ENCODE results near the gene PLVAP. TPM values are rescaled to one million over a fixed set of nuclear protein-coding genes. Genes with fewer than 3 reads are reported as not detected.

Gene PLVAP
- polyA plus RNA-seq, 1 donor (not counting 4 experiments of a cell fraction or from before 2014, with no cell fraction given): not detected

DNA sequence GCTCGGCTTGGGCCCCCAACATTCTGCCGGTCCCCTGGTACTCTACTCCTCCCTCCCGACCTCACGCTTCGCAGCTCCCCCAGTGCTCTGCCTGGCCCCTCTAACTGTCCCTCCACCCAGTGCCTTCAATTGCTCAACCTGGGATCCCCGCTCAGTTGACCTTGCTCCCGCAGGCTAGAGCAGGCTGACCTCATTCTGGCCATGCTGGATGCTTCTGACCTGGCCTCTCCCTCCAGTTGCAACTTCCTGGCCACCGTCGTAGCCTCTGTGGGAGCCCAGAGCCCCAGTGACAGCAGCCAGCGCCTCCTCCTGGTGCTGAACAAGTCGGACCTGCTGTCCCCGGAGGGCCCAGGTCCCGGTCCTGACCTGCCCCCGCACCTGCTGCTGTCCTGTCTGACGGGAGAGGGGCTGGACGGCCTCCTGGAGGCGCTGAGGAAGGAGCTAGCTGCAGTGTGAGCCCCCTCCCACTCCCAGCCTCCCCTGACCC, 36.2 kb downstream of the PLVAP start:
- Histone ChIP-seq H3K9me1 (ENCODE audit: control insufficient read depth, extremely low read depth, insufficient read depth, low read length) (no peaks in the 10 kb centered on the region), H3K4me2 (ENCODE audit: control insufficient read depth, extremely low read depth, insufficient read depth, low read depth, low read length) (no peak overlapping the region), H3K79me2 (ENCODE audit: control insufficient read depth, insufficient read depth, low read length) (peaks cover 5% of the 10 kb centered on the region), H3K4me3 (ENCODE audit: control insufficient read depth in 2 of 3, extremely low read depth in 1 of 3, insufficient read depth in 2 of 3, low read depth in 1 of 3, low read length in 3 of 3) (no peak overlapping the region), H3K27ac (ENCODE audit: control insufficient read depth, insufficient read depth, low read length) (no peak overlapping the region), H3K9ac (ENCODE audit: control insufficient read depth, extremely low read depth, insufficient read depth, low read length) (no peak overlapping the region), H3K4me1 (ENCODE audit: control insufficient read depth, extremely low read depth, insufficient read depth, low read length) (peaks cover 9% of the 10 kb centered on the region), H4K20me1 (ENCODE audit: control insufficient read depth, extremely low read depth, insufficient read depth, low read length) (no peaks in the 10 kb centered on the region), H3K27me3 (ENCODE audit: control insufficient read depth, extremely low read depth, insufficient read depth, low read length) (no peaks in the 10 kb centered on the region), H3K36me3 (ENCODE audit: control insufficient read depth in 2 of 2, extremely low read depth in 1 of 2, insufficient read depth in 2 of 2, low read length in 2 of 2) (peaks cover 0 to 9% of the 10 kb centered on the region in 2 experiments), H2AFZ (ENCODE audit: control insufficient read depth, low read length) (no peak overlapping the region), H3K9me3 (ENCODE audit: control insufficient read depth, low read depth, low read length) (no peaks in the 10 kb centered on the region)
- DNase-seq (ENCODE audit: low read depth, low spot score) (no peak), FAIRE-seq (no peak)
- TF ChIP-seq, protein P1, sequence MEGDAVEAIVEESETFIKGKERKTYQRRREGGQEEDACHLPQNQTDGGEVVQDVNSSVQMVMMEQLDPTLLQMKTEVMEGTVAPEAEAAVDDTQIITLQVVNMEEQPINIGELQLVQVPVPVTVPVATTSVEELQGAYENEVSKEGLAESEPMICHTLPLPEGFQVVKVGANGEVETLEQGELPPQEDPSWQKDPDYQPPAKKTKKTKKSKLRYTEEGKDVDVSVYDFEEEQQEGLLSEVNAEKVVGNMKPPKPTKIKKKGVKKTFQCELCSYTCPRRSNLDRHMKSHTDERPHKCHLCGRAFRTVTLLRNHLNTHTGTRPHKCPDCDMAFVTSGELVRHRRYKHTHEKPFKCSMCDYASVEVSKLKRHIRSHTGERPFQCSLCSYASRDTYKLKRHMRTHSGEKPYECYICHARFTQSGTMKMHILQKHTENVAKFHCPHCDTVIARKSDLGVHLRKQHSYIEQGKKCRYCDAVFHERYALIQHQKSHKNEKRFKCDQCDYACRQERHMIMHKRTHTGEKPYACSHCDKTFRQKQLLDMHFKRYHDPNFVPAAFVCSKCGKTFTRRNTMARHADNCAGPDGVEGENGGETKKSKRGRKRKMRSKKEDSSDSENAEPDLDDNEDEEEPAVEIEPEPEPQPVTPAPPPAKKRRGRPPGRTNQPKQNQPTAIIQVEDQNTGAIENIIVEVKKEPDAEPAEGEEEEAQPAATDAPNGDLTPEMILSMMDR (optimal IDR thresholded peaks at IDR 0.05 in 1 of 3, IDR thresholded peaks at IDR 0.05 in 1 of 3, conservative IDR thresholded peaks at IDR 0.05 in 1 of 3; ENCODE audit: extremely low read depth in 1 of 3, insufficient read depth in 2 of 3, low read length in 3 of 3): no peak
- TF ChIP-seq EZH2 (IDR thresholded peaks at IDR 0.05; ENCODE audit: low read length): no peak
- dilution Hi-C loops (cut with MboI; ENCODE audit: extremely low pct_ligation_motif_present, low sequenced_read_pairs): no loop called here

GRCh38 chr19:17340302-17340870, 36.8 kb downstream of the PLVAP start:
- Histone ChIP-seq H3K27ac (ENCODE audit: control insufficient read depth, insufficient read depth, low read length) (no peak overlapping the region), H3K9ac (ENCODE audit: control insufficient read depth, extremely low read depth, insufficient read depth, low read length) (no peak overlapping the region), H3K9me1 (ENCODE audit: control insufficient read depth, extremely low read depth, insufficient read depth, low read length) (no peaks in the 10 kb centered on the region), H3K36me3 (ENCODE audit: control insufficient read depth in 2 of 2, extremely low read depth in 1 of 2, insufficient read depth in 2 of 2, low read length in 2 of 2) (peaks cover 0 to 9% of the 10 kb centered on the region in 2 experiments), H3K4me1 (ENCODE audit: control insufficient read depth, extremely low read depth, insufficient read depth, low read length) (peaks cover 11% of the 10 kb centered on the region), H3K9me3 (ENCODE audit: control insufficient read depth, low read depth, low read length) (no peaks in the 10 kb centered on the region), H2AFZ (ENCODE audit: control insufficient read depth, low read length) (no peak overlapping the region), H3K79me2 (ENCODE audit: control insufficient read depth, insufficient read depth, low read length) (peaks cover 5% of the 10 kb centered on the region), H3K4me3 (ENCODE audit: control insufficient read depth in 2 of 3, extremely low read depth in 1 of 3, insufficient read depth in 2 of 3, low read depth in 1 of 3, low read length in 3 of 3) (no peak overlapping the region), H3K27me3 (ENCODE audit: control insufficient read depth, extremely low read depth, insufficient read depth, low read length) (no peaks in the 10 kb centered on the region), H3K4me2 (ENCODE audit: control insufficient read depth, extremely low read depth, insufficient read depth, low read depth, low read length) (no peak overlapping the region), H4K20me1 (ENCODE audit: control insufficient read depth, extremely low read depth, insufficient read depth, low read length) (no peaks in the 10 kb centered on the region)
- TF ChIP-seq, protein P1 (optimal IDR thresholded peaks at IDR 0.05 in 1 of 3, IDR thresholded peaks at IDR 0.05 in 1 of 3, conservative IDR thresholded peaks at IDR 0.05 in 1 of 3; ENCODE audit: extremely low read depth in 1 of 3, insufficient read depth in 2 of 3, low read length in 3 of 3): no peak
- no peak for TF ChIP-seq EZH2 (IDR thresholded peaks at IDR 0.05; ENCODE audit: low read length)
- dilution Hi-C loops (cut with MboI; ENCODE audit: extremely low pct_ligation_motif_present, low sequenced_read_pairs): no loop called here
- FAIRE-seq (no peak), DNase-seq (ENCODE audit: low read depth, low spot score) (no peak)

Measured in keratinocyte (primary cell).